Measurements from ENCODE around the gene CEP128. TPM values are rescaled to one million over a fixed set of nuclear protein-coding genes. Genes with fewer than 3 reads are reported as not detected.
A peak's percentile ranks its signal among the peaks of the same experiment; 100 is the strongest.

CEP128 gene
- total and polyA plus RNA-seq, 2 donors from 2014 or later = 0.43 to 9.0 TPM

GRCh38 chr14:80475074-80475473, 466.5 kb downstream of the CEP128 start:
- DNase-seq (no peak), FAIRE-seq (no peak)
- intact Hi-C loops (cut with DNase I) = no loop called here
- Histone ChIP-seq H3K4me3 (ENCODE audit: low read length in 3 of 3) (no peak overlapping the region), H3K36me3 (ENCODE audit: control insufficient read depth in 2 of 3, insufficient read depth in 3 of 3, low read length in 3 of 3) (no peaks in the 10 kb centered on the region), H3K27me3 (ENCODE audit: control insufficient read depth, insufficient read depth, low read length) (no peaks in the 10 kb centered on the region), H3K9ac (ENCODE audit: low read length in 3 of 3) (no peak overlapping the region), H3K9me3 (ENCODE audit: control insufficient read depth in 2 of 3, insufficient read depth in 1 of 3, low read length in 3 of 3) (peaks cover 0 to 12% (median 0%) of the 10 kb centered on the region in 3 donors), H3K4me1 (ENCODE audit: control insufficient read depth in 2 of 3, insufficient read depth in 2 of 3, low read depth in 1 of 3, low read length in 3 of 3) (no peaks in the 10 kb centered on the region), H3K27ac (ENCODE audit: low read depth in 2 of 2, low read length in 2 of 2) (no peak overlapping the region)
- TF ChIP-seq CTCF (IDR thresholded peaks at IDR 0.05; ENCODE audit: borderline replicate concordance, extremely low read depth, insufficient read depth) = no peak

- H3K27me3 ChIP-seq (ENCODE audit: control insufficient read depth, insufficient read depth, low read length) = no peaks in the 10 kb centered on the region
- no peak overlapping the region for H3K4me3 ChIP-seq (ENCODE audit: low read length in 3 of 3)
- no peak for FAIRE-seq
- peak in 2 of 5 donors; percentile 10 to 22 for DNase-seq
- no peak for TF ChIP-seq CTCF (IDR thresholded peaks at IDR 0.05; ENCODE audit: borderline replicate concordance, extremely low read depth, insufficient read depth)
- H3K27ac ChIP-seq (ENCODE audit: low read depth in 2 of 2, low read length in 2 of 2) = no peak overlapping the region
- peaks cover 0 to 15% (median 0%) of the 10 kb centered on the region in 3 donors for H3K9me3 ChIP-seq (ENCODE audit: control insufficient read depth in 2 of 3, insufficient read depth in 1 of 3, low read length in 3 of 3)
- no peaks in the 10 kb centered on the region for H3K36me3 ChIP-seq (ENCODE audit: control insufficient read depth in 2 of 3, insufficient read depth in 3 of 3, low read length in 3 of 3)
- H3K9ac ChIP-seq (ENCODE audit: low read length in 3 of 3) = no peak overlapping the region
- intact Hi-C loops (cut with DNase I) = no loop called here
- H3K4me1 ChIP-seq (ENCODE audit: control insufficient read depth in 2 of 3, insufficient read depth in 2 of 3, low read depth in 1 of 3, low read length in 3 of 3) = no peaks in the 10 kb centered on the region
Observed at GRCh38 chr14:80468331-80469122, 473.0 kb downstream of the CEP128 start.

GRCh38 chr14:80465546-80466220, 475.9 kb downstream of the CEP128 start:
- no peaks in the 10 kb centered on the region for H3K27me3 ChIP-seq (ENCODE audit: control insufficient read depth, insufficient read depth, low read length)
- no peak for TF ChIP-seq CTCF (IDR thresholded peaks at IDR 0.05; ENCODE audit: borderline replicate concordance, extremely low read depth, insufficient read depth)
- H3K27ac ChIP-seq (ENCODE audit: low read depth in 2 of 2, low read length in 2 of 2) = no peak overlapping the region
- FAIRE-seq = no peak
- DNase-seq = no peak
- H3K4me1 ChIP-seq (ENCODE audit: control insufficient read depth in 2 of 3, insufficient read depth in 2 of 3, low read depth in 1 of 3, low read length in 3 of 3) = no peaks in the 10 kb centered on the region
- no peaks in the 10 kb centered on the region for H3K36me3 ChIP-seq (ENCODE audit: control insufficient read depth in 2 of 3, insufficient read depth in 3 of 3, low read length in 3 of 3)
- no peak overlapping the region for H3K4me3 ChIP-seq (ENCODE audit: low read length in 3 of 3)
- no peak overlapping the region for H3K9ac ChIP-seq (ENCODE audit: low read length in 3 of 3)
- H3K9me3 ChIP-seq (ENCODE audit: control insufficient read depth in 2 of 3, insufficient read depth in 1 of 3, low read length in 3 of 3) = peaks cover 0 to 5% (median 0%) of the 10 kb centered on the region in 3 donors
- intact Hi-C loops (cut with DNase I) = no loop called here
